Kidney epithelial cell (primary cell): ENCODE measurements around the gene SAFB. TPM values are rescaled to one million over a fixed set of nuclear protein-coding genes. Genes with fewer than 3 reads are reported as not detected.

ENCODE experiments used
- DNase-seq: peaks from one replicate; pipeline ENCODE4 v3.0.0-alpha.2; 2010; ENCODE audit warnings: low read depth
- H3K27me3 ChIP-seq: 2 replicates; pipeline ENCODE4 v1.6.0; 2011; ENCODE audit warnings: low read length; ENCODE audit not compliant: control insufficient read depth, insufficient read depth
- H3K36me3 ChIP-seq: 2 replicates; pipeline ENCODE4 v1.5.1; 2011; ENCODE audit warnings: low read length; ENCODE audit not compliant: control insufficient read depth, insufficient read depth
- H3K4me3 ChIP-seq: 2 replicates; pipeline ENCODE4 v1.5.1; 2011; ENCODE audit warnings: low read depth, mild to moderate bottlenecking, control low read depth, low read length
- CTCF ChIP-seq: IDR thresholded peaks from 2 replicates; pipeline ENCODE4 v1.5.1; 2011; ENCODE audit warnings: mild to moderate bottlenecking, moderate library complexity, low read length, control low read depth, inconsistent platforms; ENCODE audit not compliant: insufficient read depth, poor library complexity, severe bottlenecking
- total RNA-seq: library from RNA; depleted of rRNA; stranded (reverse); fragments of >200 nt; gene quantifications from 2 replicates; pipeline ENCODE4 v1.2.3, GENCODE V29; 2015

The SAFB gene
- total RNA-seq, 1 donor from 2014 or later: 45.7 TPM

- DNase-seq: no peak
- no peak for TF ChIP-seq CTCF
- Histone ChIP-seq H3K27me3 (no peaks in the 10 kb centered on the region), H3K36me3 (peaks cover 2% of the 10 kb centered on the region), H3K4me3 (no peak overlapping the region)
Measured at GRCh38 chr19:5619946-5620345, 2.9 kb upstream of the SAFB start.

- no peak for TF ChIP-seq CTCF
- Histone ChIP-seq H3K36me3 (no peaks in the 10 kb centered on the region), H3K4me3 (peak overlapping the region; percentile 86), H3K27me3 (no peaks in the 10 kb centered on the region)
- DNase-seq: no peak
Measured at GRCh38 chr19:5621311-5621944, 1.5 kb upstream of the SAFB start.

GRCh38 chr19:5621945-5622464 lies 878 bp upstream of the SAFB start:
- TF ChIP-seq CTCF: no peak
- Histone ChIP-seq H3K27me3 (no peaks in the 10 kb centered on the region), H3K36me3 (no peaks in the 10 kb centered on the region), H3K4me3 (peak overlapping the region; percentile 86)
- DNase-seq: no peak

GRCh38 chr19:5623397-5624017 lies 624 bp downstream of the SAFB start:
- H3K27me3 ChIP-seq: no peaks in the 10 kb centered on the region
- peak overlapping the region; percentile 93 for H3K4me3 ChIP-seq
- peaks cover 3% of the 10 kb centered on the region for H3K36me3 ChIP-seq
- TF ChIP-seq CTCF: no peak
- no peak for DNase-seq

- Histone ChIP-seq H3K36me3 (peaks cover 3% of the 10 kb centered on the region), H3K4me3 (peak overlapping the region; percentile 93), H3K27me3 (no peaks in the 10 kb centered on the region)
- no peak for TF ChIP-seq CTCF
- no peak for DNase-seq
Measured at GRCh38 chr19:5624018-5624663, 1.3 kb downstream of the SAFB start.
